ENCODE results near the gene FLOT1.

Gene FLOT1

GRCh38 chr6:30781395-30781742, 38.9 kb upstream of the FLOT1 start:
- no peak overlapping the region for H3K4me3 ChIP-seq (ENCODE audit: low read depth, low read length)
- in situ Hi-C loops (cut with HindIII; ENCODE audit: low sequenced_read_pairs), result no loop called here
- no peak for TF ChIP-seq CTCF (IDR thresholded peaks at IDR 0.05; ENCODE audit: low read depth, low read length)
- no peak for DNase-seq (ENCODE audit: low read depth, low spot score)

- TF ChIP-seq CTCF (IDR thresholded peaks at IDR 0.05; ENCODE audit: low read depth, low read length), result no peak
- no peak overlapping the region for H3K4me3 ChIP-seq (ENCODE audit: low read depth, low read length)
- in situ Hi-C loops (cut with HindIII; ENCODE audit: low sequenced_read_pairs), result no loop called here
- DNase-seq (ENCODE audit: low read depth, low spot score), result no peak
Observed at GRCh38 chr6:30780642-30780920, 38.1 kb upstream of the FLOT1 start.

GRCh38 chr6:30779850-30780641, 37.6 kb upstream of the FLOT1 start:
- no peak overlapping the region for H3K4me3 ChIP-seq (ENCODE audit: low read depth, low read length)
- TF ChIP-seq CTCF (IDR thresholded peaks at IDR 0.05; ENCODE audit: low read depth, low read length), result no peak
- in situ Hi-C loops (cut with HindIII; ENCODE audit: low sequenced_read_pairs), result no loop called here
- DNase-seq (ENCODE audit: low read depth, low spot score), result no peak

GRCh38 chr6:30778001-30778635, 35.6 kb upstream of the FLOT1 start:
- no peak for TF ChIP-seq CTCF (IDR thresholded peaks at IDR 0.05; ENCODE audit: low read depth, low read length)
- in situ Hi-C loops (cut with HindIII; ENCODE audit: low sequenced_read_pairs), result no loop called here
- H3K4me3 ChIP-seq (ENCODE audit: low read depth, low read length), result no peak overlapping the region
- DNase-seq (ENCODE audit: low read depth, low spot score), result no peak

GRCh38 chr6:30777155-30777485, 34.6 kb upstream of the FLOT1 start:
- DNase-seq (ENCODE audit: low read depth, low spot score), result no peak
- TF ChIP-seq CTCF (IDR thresholded peaks at IDR 0.05; ENCODE audit: low read depth, low read length), result no peak
- no peak overlapping the region for H3K4me3 ChIP-seq (ENCODE audit: low read depth, low read length)
- in situ Hi-C loops (cut with HindIII; ENCODE audit: low sequenced_read_pairs), result no loop called here

GRCh38 chr6:30776390-30777154, 34.1 kb upstream of the FLOT1 start:
- no peak for TF ChIP-seq CTCF (IDR thresholded peaks at IDR 0.05; ENCODE audit: low read depth, low read length)
- in situ Hi-C loops (cut with HindIII; ENCODE audit: low sequenced_read_pairs), result no loop called here
- no peak for DNase-seq (ENCODE audit: low read depth, low spot score)
- H3K4me3 ChIP-seq (ENCODE audit: low read depth, low read length), result no peak overlapping the region

All from astrocyte of the spinal cord (primary cell).